ENCODE measurements around the gene YIF1B.

YIF1B gene

GRCh38 chr19:38331728-38332127 is 16.0 kb upstream of the YIF1B start:
- TF ChIP-seq CTCF (IDR thresholded peaks at IDR 0.05; ENCODE audit: insufficient read depth, low read length, poor library complexity, severe bottlenecking) = no peak
- TF ChIP-seq EZH2phosphoT487 (conservative IDR thresholded peaks at IDR 0.05; ENCODE audit: low read length) = no peak
- H2AFZ ChIP-seq (ENCODE audit: low read depth, low read length, severe bottlenecking) = no peak overlapping the region
- H3K79me2 ChIP-seq (ENCODE audit: insufficient read depth, low read length) = no peaks in the 10 kb centered on the region
- H3K9me3 ChIP-seq (ENCODE audit: insufficient read depth, low read length) = no peaks in the 10 kb centered on the region
- H3K27me3 ChIP-seq (ENCODE audit: low read length) = no peaks in the 10 kb centered on the region
- H3K9me2 ChIP-seq (replicated peaks; ENCODE audit: insufficient read depth, low read length) = no peaks in the 10 kb centered on the region
- no peak overlapping the region for H3K9ac ChIP-seq (ENCODE audit: low read length)
- H4K20me1 ChIP-seq (ENCODE audit: low read depth, low read length) = no peaks in the 10 kb centered on the region
- peaks cover 3% of the 10 kb centered on the region; the same call in 1 of the 2 replicates for H3F3A ChIP-seq (ENCODE audit: insufficient read depth)
- H3K27ac ChIP-seq (ENCODE audit: low read depth, low read length) = no peak overlapping the region
- no peak overlapping the region for H3K4me3 ChIP-seq (ENCODE audit: insufficient read depth, low read length, poor library complexity, severe bottlenecking)
- H3K36me3 ChIP-seq (ENCODE audit: low read length) = no peaks in the 10 kb centered on the region
- no peak overlapping the region for H3K4me2 ChIP-seq (ENCODE audit: low read depth, low read length, poor library complexity, severe bottlenecking)

- Histone ChIP-seq H2AFZ (ENCODE audit: low read depth, low read length, severe bottlenecking) (no peak overlapping the region), H3K9me2 (replicated peaks; ENCODE audit: insufficient read depth, low read length) (no peaks in the 10 kb centered on the region), H3K79me2 (ENCODE audit: insufficient read depth, low read length) (no peaks in the 10 kb centered on the region), H3K36me3 (ENCODE audit: low read length) (no peaks in the 10 kb centered on the region), H3K9ac (ENCODE audit: low read length) (no peak overlapping the region), H3K27ac (ENCODE audit: low read depth, low read length) (no peak overlapping the region), H3F3A (ENCODE audit: insufficient read depth) (no peaks in the 10 kb centered on the region), H3K27me3 (ENCODE audit: low read length) (no peaks in the 10 kb centered on the region), H3K4me2 (ENCODE audit: low read depth, low read length, poor library complexity, severe bottlenecking) (no peak overlapping the region), H3K4me3 (ENCODE audit: insufficient read depth, low read length, poor library complexity, severe bottlenecking) (no peak overlapping the region), H3K9me3 (ENCODE audit: insufficient read depth, low read length) (no peaks in the 10 kb centered on the region), H4K20me1 (ENCODE audit: low read depth, low read length) (no peaks in the 10 kb centered on the region)
- no peak for TF ChIP-seq EZH2phosphoT487 (conservative IDR thresholded peaks at IDR 0.05; ENCODE audit: low read length)
- no peak for TF ChIP-seq CTCF (IDR thresholded peaks at IDR 0.05; ENCODE audit: insufficient read depth, low read length, poor library complexity, severe bottlenecking)
These were observed 13.9 kb upstream of the YIF1B start for GRCh38 chr19:38329651-38330050.

- Histone ChIP-seq H2AFZ (ENCODE audit: low read depth, low read length, severe bottlenecking) (no peak overlapping the region), H3K79me2 (ENCODE audit: insufficient read depth, low read length) (no peaks in the 10 kb centered on the region), H3K36me3 (ENCODE audit: low read length) (no peaks in the 10 kb centered on the region), H3K9ac (ENCODE audit: low read length) (no peak overlapping the region), H3K27me3 (ENCODE audit: low read length) (no peaks in the 10 kb centered on the region), H3K9me3 (ENCODE audit: insufficient read depth, low read length) (no peaks in the 10 kb centered on the region), H3F3A (ENCODE audit: insufficient read depth) (no peaks in the 10 kb centered on the region), H3K27ac (ENCODE audit: low read depth, low read length) (no peak overlapping the region), H3K4me2 (ENCODE audit: low read depth, low read length, poor library complexity, severe bottlenecking) (no peak overlapping the region), H3K9me2 (replicated peaks; ENCODE audit: insufficient read depth, low read length) (no peaks in the 10 kb centered on the region), H3K4me3 (ENCODE audit: insufficient read depth, low read length, poor library complexity, severe bottlenecking) (no peak overlapping the region), H4K20me1 (ENCODE audit: low read depth, low read length) (no peaks in the 10 kb centered on the region)
- TF ChIP-seq EZH2phosphoT487 (conservative IDR thresholded peaks at IDR 0.05; ENCODE audit: low read length) = no peak
- TF ChIP-seq CTCF (IDR thresholded peaks at IDR 0.05; ENCODE audit: insufficient read depth, low read length, poor library complexity, severe bottlenecking) = no peak
These were observed 10.8 kb upstream of the YIF1B start for GRCh38 chr19:38326591-38326990.

Measured in SU-DHL-6 (cell line).